ENCODE results near the gene B4GALNT2.

The B4GALNT2 gene

DNA sequence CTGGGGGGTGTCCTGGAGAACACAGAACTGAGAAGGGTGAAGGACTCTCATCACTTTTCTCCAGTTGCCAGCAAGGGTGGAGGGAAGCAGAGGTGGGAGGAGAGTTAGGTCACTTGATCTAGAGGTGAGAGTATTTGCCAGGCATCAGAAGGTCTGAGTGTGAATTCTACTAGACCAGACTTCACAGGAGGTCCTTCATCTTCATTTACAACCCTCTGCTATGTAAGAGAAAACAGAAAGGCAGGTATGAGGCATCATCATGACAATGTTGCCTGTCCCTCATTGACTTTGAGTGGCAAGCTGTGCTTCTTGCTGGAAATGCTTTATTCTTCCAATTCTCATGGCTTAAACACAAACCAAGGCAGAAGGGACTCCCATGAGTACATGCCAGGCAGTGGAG lies 45.9 kb upstream of the B4GALNT2 start:
- DNase-seq = no peak
- H3K4me2 ChIP-seq (ENCODE audit: low read depth, low read length) = no peak overlapping the region
- TF ChIP-seq, protein P1, sequence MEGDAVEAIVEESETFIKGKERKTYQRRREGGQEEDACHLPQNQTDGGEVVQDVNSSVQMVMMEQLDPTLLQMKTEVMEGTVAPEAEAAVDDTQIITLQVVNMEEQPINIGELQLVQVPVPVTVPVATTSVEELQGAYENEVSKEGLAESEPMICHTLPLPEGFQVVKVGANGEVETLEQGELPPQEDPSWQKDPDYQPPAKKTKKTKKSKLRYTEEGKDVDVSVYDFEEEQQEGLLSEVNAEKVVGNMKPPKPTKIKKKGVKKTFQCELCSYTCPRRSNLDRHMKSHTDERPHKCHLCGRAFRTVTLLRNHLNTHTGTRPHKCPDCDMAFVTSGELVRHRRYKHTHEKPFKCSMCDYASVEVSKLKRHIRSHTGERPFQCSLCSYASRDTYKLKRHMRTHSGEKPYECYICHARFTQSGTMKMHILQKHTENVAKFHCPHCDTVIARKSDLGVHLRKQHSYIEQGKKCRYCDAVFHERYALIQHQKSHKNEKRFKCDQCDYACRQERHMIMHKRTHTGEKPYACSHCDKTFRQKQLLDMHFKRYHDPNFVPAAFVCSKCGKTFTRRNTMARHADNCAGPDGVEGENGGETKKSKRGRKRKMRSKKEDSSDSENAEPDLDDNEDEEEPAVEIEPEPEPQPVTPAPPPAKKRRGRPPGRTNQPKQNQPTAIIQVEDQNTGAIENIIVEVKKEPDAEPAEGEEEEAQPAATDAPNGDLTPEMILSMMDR (IDR thresholded peaks at IDR 0.05; ENCODE audit: low read length) = no peak
- no peak for TF ChIP-seq EZH2phosphoT487 (IDR thresholded peaks at IDR 0.05; ENCODE audit: low read length)
- no peak for TF ChIP-seq EZH2 (optimal IDR thresholded peaks at IDR 0.05; ENCODE audit: low read depth, low read length)
- H2AFZ ChIP-seq (ENCODE audit: low read length) = no peak overlapping the region
- no peaks in the 10 kb centered on the region for H3F3A ChIP-seq (ENCODE audit: insufficient read depth, low read length)
- H3K9ac ChIP-seq (ENCODE audit: low read length) = no peak overlapping the region
- no peaks in the 10 kb centered on the region for H3K79me2 ChIP-seq (ENCODE audit: low read length)
- H3K27me3 ChIP-seq (replicated peaks; ENCODE audit: insufficient read depth, low read length) = 0 out of 2 replicates have a peak, but pooled peaks cover 10% of the 10 kb centered on the region
- no peaks in the 10 kb centered on the region for H4K20me1 ChIP-seq (ENCODE audit: insufficient read depth, low read length)
- H3K4me1 ChIP-seq (ENCODE audit: low read length) = no peaks in the 10 kb centered on the region
- no peak overlapping the region for H3K27ac ChIP-seq (ENCODE audit: low read length)
- no peaks in the 10 kb centered on the region for H3K36me3 ChIP-seq (replicated peaks; ENCODE audit: insufficient read depth, low read length)
- H3K4me3 ChIP-seq (ENCODE audit: low read length) = no peak overlapping the region
- H3K9me2 ChIP-seq (replicated peaks; ENCODE audit: insufficient read depth, low read length) = no peaks in the 10 kb centered on the region
- H3K9me3 ChIP-seq (replicated peaks; ENCODE audit: insufficient read depth, low read length) = no peaks in the 10 kb centered on the region

DNA sequence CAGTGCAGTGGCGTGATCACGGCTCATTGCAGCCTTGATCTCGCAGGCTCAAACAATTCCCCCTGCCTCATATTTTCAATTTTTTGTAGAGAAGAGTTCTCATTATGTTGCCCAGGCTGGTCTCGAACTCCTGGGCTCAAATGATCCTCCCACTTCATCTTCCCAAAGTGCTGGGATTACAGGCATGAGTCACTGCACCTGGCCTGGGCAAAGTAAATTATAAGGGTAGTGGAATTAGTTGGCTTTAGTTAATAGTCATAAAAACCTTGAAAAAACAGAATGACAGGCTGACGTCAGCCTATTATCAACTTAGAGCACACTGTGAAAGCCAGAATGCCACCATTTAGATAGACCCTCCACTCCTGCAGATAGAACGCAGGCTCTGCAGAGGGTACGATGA lies 43.5 kb upstream of the B4GALNT2 start:
- TF ChIP-seq, protein P1 (IDR thresholded peaks at IDR 0.05; ENCODE audit: low read length) = no peak
- no peak for TF ChIP-seq EZH2 (optimal IDR thresholded peaks at IDR 0.05; ENCODE audit: low read depth, low read length)
- no peak for TF ChIP-seq EZH2phosphoT487 (IDR thresholded peaks at IDR 0.05; ENCODE audit: low read length)
- H4K20me1 ChIP-seq (ENCODE audit: insufficient read depth, low read length) = no peaks in the 10 kb centered on the region
- H3K9ac ChIP-seq (ENCODE audit: low read length) = no peak overlapping the region
- H3K4me1 ChIP-seq (ENCODE audit: low read length) = no peaks in the 10 kb centered on the region
- no peak for DNase-seq
- H3K4me3 ChIP-seq (ENCODE audit: low read length) = no peak overlapping the region
- no peaks in the 10 kb centered on the region for H3F3A ChIP-seq (ENCODE audit: insufficient read depth, low read length)
- no peak overlapping the region for H3K4me2 ChIP-seq (ENCODE audit: low read depth, low read length)
- no peak overlapping the region for H3K27ac ChIP-seq (ENCODE audit: low read length)
- no peaks in the 10 kb centered on the region for H3K9me2 ChIP-seq (replicated peaks; ENCODE audit: insufficient read depth, low read length)
- H3K79me2 ChIP-seq (ENCODE audit: low read length) = no peaks in the 10 kb centered on the region
- H3K9me3 ChIP-seq (replicated peaks; ENCODE audit: insufficient read depth, low read length) = no peaks in the 10 kb centered on the region
- no peaks in the 10 kb centered on the region for H3K36me3 ChIP-seq (replicated peaks; ENCODE audit: insufficient read depth, low read length)
- H3K27me3 ChIP-seq (replicated peaks; ENCODE audit: insufficient read depth, low read length) = no peaks in the 10 kb centered on the region
- H2AFZ ChIP-seq (ENCODE audit: low read length) = no peak overlapping the region

DNA sequence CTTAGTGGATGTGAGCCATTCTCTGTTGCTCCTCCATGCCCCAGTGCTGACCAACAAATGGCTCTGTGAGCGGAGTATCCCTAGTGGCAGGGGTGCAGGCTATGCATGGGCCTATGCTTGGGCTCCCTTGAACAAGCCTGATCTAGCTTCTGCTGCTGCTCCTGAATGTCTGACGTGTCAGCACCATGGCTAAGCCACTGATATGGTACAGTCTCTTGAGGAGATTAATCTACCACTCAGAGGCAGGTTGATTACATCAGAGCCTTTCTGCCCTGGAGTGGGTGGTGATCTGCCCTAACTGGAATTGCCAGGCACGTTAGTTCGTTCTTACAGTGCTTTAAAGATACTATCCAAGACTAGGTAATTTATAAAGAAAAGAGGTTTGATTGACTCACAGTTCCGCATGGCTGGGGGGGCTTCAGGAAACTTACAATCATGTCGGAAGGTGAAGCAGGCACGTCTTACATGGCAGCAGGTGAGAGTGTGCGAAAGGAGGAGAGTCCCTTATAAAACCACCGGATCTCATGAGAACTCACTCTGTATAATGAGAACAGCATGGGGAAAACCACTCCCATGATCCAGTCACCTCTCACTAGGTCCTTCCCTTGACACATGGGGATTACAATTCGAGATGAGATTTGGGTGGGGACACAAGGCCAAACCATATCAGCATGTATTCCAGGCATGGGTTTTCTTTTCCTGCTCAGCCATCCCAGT lies 41.5 kb upstream of the B4GALNT2 start:
- no peak overlapping the region for H3K27ac ChIP-seq (ENCODE audit: low read length)
- H3K9me3 ChIP-seq (replicated peaks; ENCODE audit: insufficient read depth, low read length) = no peaks in the 10 kb centered on the region
- no peaks in the 10 kb centered on the region for H3F3A ChIP-seq (ENCODE audit: insufficient read depth, low read length)
- H3K4me1 ChIP-seq (ENCODE audit: low read length) = no peaks in the 10 kb centered on the region
- no peak overlapping the region for H3K9ac ChIP-seq (ENCODE audit: low read length)
- no peak for TF ChIP-seq EZH2phosphoT487 (IDR thresholded peaks at IDR 0.05; ENCODE audit: low read length)
- TF ChIP-seq, protein P1 (IDR thresholded peaks at IDR 0.05; ENCODE audit: low read length) = no peak
- TF ChIP-seq EZH2 (optimal IDR thresholded peaks at IDR 0.05; ENCODE audit: low read depth, low read length) = no peak
- no peaks in the 10 kb centered on the region for H4K20me1 ChIP-seq (ENCODE audit: insufficient read depth, low read length)
- H2AFZ ChIP-seq (ENCODE audit: low read length) = no peak overlapping the region
- H3K36me3 ChIP-seq (replicated peaks; ENCODE audit: insufficient read depth, low read length) = no peaks in the 10 kb centered on the region
- H3K9me2 ChIP-seq (replicated peaks; ENCODE audit: insufficient read depth, low read length) = no peaks in the 10 kb centered on the region
- no peaks in the 10 kb centered on the region for H3K79me2 ChIP-seq (ENCODE audit: low read length)
- DNase-seq = no peak
- no peak overlapping the region for H3K4me3 ChIP-seq (ENCODE audit: low read length)
- no peaks in the 10 kb centered on the region for H3K27me3 ChIP-seq (replicated peaks; ENCODE audit: insufficient read depth, low read length)
- no peak overlapping the region for H3K4me2 ChIP-seq (ENCODE audit: low read depth, low read length)

Measured in MM.1S (cell line).